ENCODE data around the gene STON2.

- no peak for TF ChIP-seq CTCF (conservative IDR thresholded peaks at IDR 0.05; ENCODE audit: low read depth, low read length)
- TF ChIP-seq EZH2 (IDR thresholded peaks at IDR 0.05; ENCODE audit: low read length, unreplicated experiment): no peak
These were observed 87.7 kb downstream of the STON2 start for GRCh38 chr14:81312289-81312876.
